ENCODE data around the gene KRTAP12-3.
"Not testable (repeated sequence)": the region's sequence is repeated elsewhere in the genome, so short reads cannot be mapped to it uniquely, and the experiment has no call there.

Gene KRTAP12-3

GRCh38 chr21:44666401-44667320 is 8.9 kb downstream of the KRTAP12-3 start, which contains the start of gene KRTAP12-2:
Gene KRTAP12-2, minus strand, starts transcription at chr21:44666927. Its CDS starts 41 bp downstream, at chr21:44666886.
- ATAC-seq (replicated peaks) = no peak
- Mint-ChIP-seq H3K4me3 (no peak within 1 kb of the TSS), H3K36me3 (ENCODE audit: insufficient read depth) (no peaks in the 10 kb centered on the region), H3K27me3 (peaks cover 0 to 19% of the 10 kb centered on the region in 2 donors), H3K27ac (peak within 1 kb of the TSS in 1 of 2 donors; percentile 26), H3K9me3 (peaks cover 0 to 3% of the 10 kb centered on the region in 2 donors), H3K4me1 (ENCODE audit: low read depth in 2 of 2) (peaks cover 3 to 16% of the 10 kb centered on the region in 2 donors)
- no peak for DNase-seq

GRCh38 chr21:44667612-44668011 is 9.9 kb downstream of the KRTAP12-3 start:
- Mint-ChIP-seq H3K27me3 (peaks cover 0 to 19% of the 10 kb centered on the region in 2 donors), H3K36me3 (ENCODE audit: insufficient read depth) (no peaks in the 10 kb centered on the region), H3K4me3 (no peak overlapping the region), H3K9me3 (no peaks in the 10 kb centered on the region), H3K4me1 (ENCODE audit: low read depth in 2 of 2) (peaks cover 3 to 16% of the 10 kb centered on the region in 2 donors), H3K27ac (no peak overlapping the region)
- ATAC-seq (replicated peaks) (no peak), DNase-seq (no peak)

- ATAC-seq (replicated peaks) (no peak), DNase-seq (no peak)
- peaks cover 0 to 16% of the 10 kb centered on the region in 2 donors for H3K27me3 Mint-ChIP-seq
- H3K4me3 Mint-ChIP-seq = no peak overlapping the region
- peaks cover 0 to 6% of the 10 kb centered on the region in 2 donors for H3K9me3 Mint-ChIP-seq
- H3K36me3 Mint-ChIP-seq (ENCODE audit: insufficient read depth) = peaks cover 4% of the 10 kb centered on the region
- peaks cover 2 to 16% of the 10 kb centered on the region in 2 donors for H3K4me1 Mint-ChIP-seq (ENCODE audit: low read depth in 2 of 2)
- H3K27ac Mint-ChIP-seq = no peak overlapping the region
Observed at GRCh38 chr21:44670642-44671432, 13.1 kb downstream of the KRTAP12-3 start.

- H3K27ac Mint-ChIP-seq = no peak overlapping the region
- no peak for DNase-seq
- no peak overlapping the region for H3K4me3 Mint-ChIP-seq
- H3K36me3 Mint-ChIP-seq (ENCODE audit: insufficient read depth) = peaks cover 4% of the 10 kb centered on the region
- H3K4me1 Mint-ChIP-seq (ENCODE audit: low read depth in 2 of 2) = peaks cover 0 to 11% of the 10 kb centered on the region in 2 donors
- peaks cover 0 to 6% of the 10 kb centered on the region in 2 donors for H3K9me3 Mint-ChIP-seq
- H3K27me3 Mint-ChIP-seq = peaks cover 0 to 8% of the 10 kb centered on the region in 2 donors
- ATAC-seq (replicated peaks) = no peak
Observed at GRCh38 chr21:44671911-44672310, 14.2 kb downstream of the KRTAP12-3 start.

- peaks cover 5 to 30% of the 10 kb centered on the region in 2 donors for H3K27me3 Mint-ChIP-seq
- no peak overlapping the region for H3K27ac Mint-ChIP-seq
- no peak for DNase-seq
- H3K4me1 Mint-ChIP-seq (ENCODE audit: low read depth in 2 of 2) = no peaks in the 10 kb centered on the region
- ATAC-seq (replicated peaks) = no peak
- H3K9me3 Mint-ChIP-seq = peaks cover 0 to 4% of the 10 kb centered on the region in 2 donors
- peaks cover 4% of the 10 kb centered on the region for H3K36me3 Mint-ChIP-seq (ENCODE audit: insufficient read depth)
- no peak overlapping the region for H3K4me3 Mint-ChIP-seq
Observed at GRCh38 chr21:44677881-44678280, 20.1 kb downstream of the KRTAP12-3 start.

GRCh38 chr21:44681152-44681551 is 23.4 kb downstream of the KRTAP12-3 start:
- Mint-ChIP-seq H3K27ac (no peak overlapping the region), H3K4me1 (ENCODE audit: low read depth in 2 of 2) (peaks cover 4 to 6% of the 10 kb centered on the region in 2 donors), H3K27me3 (peaks cover 12 to 41% of the 10 kb centered on the region in 2 donors), H3K9me3 (no peaks in the 10 kb centered on the region), H3K4me3 (no peak overlapping the region), H3K36me3 (ENCODE audit: insufficient read depth) (no peaks in the 10 kb centered on the region)
- no peak for ATAC-seq (replicated peaks)
- DNase-seq = no peak

GRCh38 chr21:44681861-44682579 is 24.3 kb downstream of the KRTAP12-3 start, which contains the start of gene KRTAP12-1:
Gene KRTAP12-1, minus strand, starts transcription at chr21:44682163. Its CDS starts 40 bp downstream, at chr21:44682123.
- Mint-ChIP-seq H3K27me3 (peaks cover 20 to 49% of the 10 kb centered on the region in 2 donors), H3K27ac (no peak within 1 kb of the TSS), H3K36me3 (ENCODE audit: insufficient read depth) (no peaks in the 10 kb centered on the region), H3K4me3 (no peak within 1 kb of the TSS), H3K4me1 (ENCODE audit: low read depth in 2 of 2) (peaks cover 9 to 13% of the 10 kb centered on the region in 2 donors), H3K9me3 (no peaks in the 10 kb centered on the region)
- DNase-seq = no peak
- no peak for ATAC-seq (replicated peaks)

- no peak for DNase-seq
- no peaks in the 10 kb centered on the region for H3K36me3 Mint-ChIP-seq (ENCODE audit: insufficient read depth)
- no peaks in the 10 kb centered on the region for H3K9me3 Mint-ChIP-seq
- ATAC-seq (replicated peaks) = no peak
- peaks cover 22 to 56% of the 10 kb centered on the region in 2 donors for H3K27me3 Mint-ChIP-seq
- H3K4me3 Mint-ChIP-seq = no peak overlapping the region
- no peak overlapping the region for H3K27ac Mint-ChIP-seq
- peaks cover 9 to 13% of the 10 kb centered on the region in 2 donors for H3K4me1 Mint-ChIP-seq (ENCODE audit: low read depth in 2 of 2)
Observed at GRCh38 chr21:44682580-44683151, 24.9 kb downstream of the KRTAP12-3 start.

- H3K4me3 Mint-ChIP-seq = no peak overlapping the region
- peaks cover 9 to 13% of the 10 kb centered on the region in 2 donors for H3K4me1 Mint-ChIP-seq (ENCODE audit: low read depth in 2 of 2)
- peak overlapping the region in 1 of 2 donors; percentile 15 for H3K27ac Mint-ChIP-seq
- no peaks in the 10 kb centered on the region for H3K36me3 Mint-ChIP-seq (ENCODE audit: insufficient read depth)
- peaks cover 22 to 64% of the 10 kb centered on the region in 2 donors for H3K27me3 Mint-ChIP-seq
- DNase-seq = no peak
- no peaks in the 10 kb centered on the region for H3K9me3 Mint-ChIP-seq
- no peak for ATAC-seq (replicated peaks)
Observed at GRCh38 chr21:44684077-44684476, 26.3 kb downstream of the KRTAP12-3 start.

GRCh38 chr21:44684483-44684882 is 26.8 kb downstream of the KRTAP12-3 start:
- no peaks in the 10 kb centered on the region for H3K36me3 Mint-ChIP-seq (ENCODE audit: insufficient read depth)
- no peaks in the 10 kb centered on the region for H3K9me3 Mint-ChIP-seq
- no peak for ATAC-seq (replicated peaks)
- H3K4me3 Mint-ChIP-seq = no peak overlapping the region
- peak overlapping the region in 1 of 2 donors; percentile 15 for H3K27ac Mint-ChIP-seq
- H3K27me3 Mint-ChIP-seq = peaks cover 22 to 64% of the 10 kb centered on the region in 2 donors
- peaks cover 9 to 13% of the 10 kb centered on the region in 2 donors for H3K4me1 Mint-ChIP-seq (ENCODE audit: low read depth in 2 of 2)
- no peak for DNase-seq

GRCh38 chr21:44685050-44685449 is 27.3 kb downstream of the KRTAP12-3 start:
- ATAC-seq (replicated peaks); H3K36me3 Mint-ChIP-seq (ENCODE audit: insufficient read depth); H3K4me3 Mint-ChIP-seq; H3K9me3 Mint-ChIP-seq; DNase-seq: not testable (repeated sequence)
- peaks cover 9 to 13% of the 10 kb centered on the region in 2 donors for H3K4me1 Mint-ChIP-seq (ENCODE audit: low read depth in 2 of 2)
- peak overlapping the region in 1 of 2 donors; percentile 15 for H3K27ac Mint-ChIP-seq
- peaks cover 22 to 58% of the 10 kb centered on the region in 2 donors for H3K27me3 Mint-ChIP-seq

GRCh38 chr21:44686000-44686781 is 28.5 kb downstream of the KRTAP12-3 start:
- H3K27ac Mint-ChIP-seq = peak overlapping the region in 1 of 2 donors; percentile 51
- H3K36me3 Mint-ChIP-seq (ENCODE audit: insufficient read depth) = no peaks in the 10 kb centered on the region
- H3K9me3 Mint-ChIP-seq = no peaks in the 10 kb centered on the region
- DNase-seq (no peak), ATAC-seq (replicated peaks) (no peak)
- H3K27me3 Mint-ChIP-seq = peaks cover 20 to 51% of the 10 kb centered on the region in 2 donors
- no peak overlapping the region for H3K4me3 Mint-ChIP-seq
- H3K4me1 Mint-ChIP-seq (ENCODE audit: low read depth in 2 of 2) = peaks cover 9 to 13% of the 10 kb centered on the region in 2 donors
